Astrocyte (in vitro differentiated cells and primary cell): ENCODE measurements around the gene NPTXR.

ENCODE experiments used
- CTCF ChIP-seq: IDR thresholded peaks from 2 replicates; pipeline ENCODE4 v1.5.1; 2011; ENCODE audit warnings: low read depth, mild to moderate bottlenecking, inconsistent platforms, low read length, moderate library complexity; ENCODE audit not compliant: insufficient read depth
- EZH2 ChIP-seq: IDR thresholded peaks from 2 replicates; pipeline ENCODE4 v1.6.1; 2012; ENCODE audit warnings: mild to moderate bottlenecking, low read length, inconsistent platforms; ENCODE audit not compliant: insufficient read depth

- TF ChIP-seq CTCF: no peak
- no peak for TF ChIP-seq EZH2
Observed at GRCh38 chr22:38774496-38775166, 69.2 kb downstream of the NPTXR start.
